Esophagus squamous epithelium (tissue), 5 donors: Measurements from ENCODE around the gene NEK1. TPM values are rescaled to one million over a fixed set of nuclear protein-coding genes. Genes with fewer than 3 reads are reported as not detected.

Experiments used
- DNase-seq: peaks from one replicate; lab custom pipeline; 2025; lab: John Stamatoyannopoulos, UW
- H3K27ac ChIP-seq, 4 donors: fragments of 200-600 bp; sonication (generic); one replicate each; pipeline ENCODE4 v1.5.1; 2016 to 2019; ENCODE audit warnings: mild to moderate bottlenecking in 1 of 4
- H3K27me3 ChIP-seq, 4 donors: fragments of 200-600 bp; sonication (generic); 1 replicate in 3 of 4; 2 replicates in 1 of 4; pipeline versions ENCODE4 v1.5.1 to v1.6.0; 2017 to 2021; ENCODE audit warnings: antibody characterized with exemption in 1 of 4
- H3K36me3 ChIP-seq, 3 donors: fragments of 200-600 bp; sonication (generic); one replicate each; pipeline ENCODE4 v1.5.1; 2016 to 2019
- H3K4me1 ChIP-seq, 3 donors: fragments of 200-600 bp; sonication (generic); one replicate each; pipeline ENCODE4 v1.5.1; 2017 to 2019
- H3K4me3 ChIP-seq, 4 donors: fragments of 200-600 bp; sonication (generic); 1 replicate in 3 of 4; 2 replicates in 1 of 4; pipeline ENCODE4 v1.5.1; 2016 to 2019; ENCODE audit warnings: mild to moderate bottlenecking in 2 of 4, moderate library complexity in 1 of 4
- H3K9me3 ChIP-seq, 3 donors: fragments of 200-600 bp; sonication (generic); one replicate each; pipeline ENCODE4 v1.5.1; 2016 to 2019
- CTCF ChIP-seq, 6 experiments: fragments of 450-650 bp in 4 of 6; fragments of 200-600 bp in 2 of 6; sonication (generic) in 2 of 6; IDR thresholded peaks; one replicate each; pipeline ENCODE4 v1.5.1; 2016 to 2019; ENCODE audit warnings: antibody characterized with exemption in 6 of 6, mild to moderate bottlenecking in 4 of 6, moderate library complexity in 4 of 6
- POLR2A ChIP-seq, 4 donors: fragments of 450-650 bp; IDR thresholded peaks; one replicate each; pipeline ENCODE4 v1.6.1; 2017; ENCODE audit warnings: antibody characterized with exemption in 4 of 4, mild to moderate bottlenecking in 4 of 4, moderate library complexity in 3 of 4
- WGBS, 2 donors: methylation state at CpG; one replicate each; pipeline ENCODE4 v1.1.5; 2018; 5-methylcytosine and 5-hydroxymethylcytosine counted together
- intact Hi-C: fragments of 100-400 bp; cut with DNase I; formaldehyde crosslinking; loops from one replicate; pipeline ENCODE4 v1.15.0; 2022
- total RNA-seq, 4 donors: library from RNA; depleted of rRNA; stranded (reverse); fragments of >200 nt; gene quantifications; one replicate each; pipeline ENCODE4 v1.1.0, GENCODE V29; 2016
- donor health status: DM: yes; HTN: yes; CAD: no.

The NEK1 gene
- total RNA-seq, 4 donors from 2014 or later, result 3.8 to 12.0 (median 7.5) TPM

GRCh38 chr4:169650227-169650936 is 38.0 kb upstream of the NEK1 start:
- WGBS, 2 donors, result 71 to 75% methylated on average over 3 of the region's 3 CpGs
- Histone ChIP-seq H3K9me3 (no peaks in the 10 kb centered on the region), H3K36me3 (peaks cover 0 to 21% (median 0%) of the 10 kb centered on the region in 3 donors), H3K4me3 (no peak overlapping the region), H3K27me3 (no peaks in the 10 kb centered on the region), H3K27ac (no peak overlapping the region), H3K4me1 (peaks cover 0 to 6% (median 0%) of the 10 kb centered on the region in 3 donors)
- intact Hi-C loops, result no loop called here
- TF ChIP-seq CTCF (IDR thresholded peaks at IDR 0.05), result no peak
- TF ChIP-seq POLR2A (IDR thresholded peaks at IDR 0.05), result no peak
- DNase-seq, result no peak

- no peaks in the 10 kb centered on the region for H3K27me3 ChIP-seq
- WGBS, 2 donors, result 90 to 94% methylated on average over 7 of the region's 7 CpGs
- H3K4me1 ChIP-seq, result peaks cover 0 to 6% (median 0%) of the 10 kb centered on the region in 3 donors
- intact Hi-C loops, result no loop called here
- no peak overlapping the region for H3K27ac ChIP-seq
- H3K36me3 ChIP-seq, result peaks cover 0 to 28% (median 0%) of the 10 kb centered on the region in 3 donors
- no peak overlapping the region for H3K4me3 ChIP-seq
- TF ChIP-seq POLR2A (IDR thresholded peaks at IDR 0.05) (no peak), CTCF (IDR thresholded peaks at IDR 0.05) (no peak)
- DNase-seq, result no peak
- no peaks in the 10 kb centered on the region for H3K9me3 ChIP-seq
Observed at GRCh38 chr4:169649545-169650226, 37.3 kb upstream of the NEK1 start.

GRCh38 chr4:169645627-169646026 is 33.2 kb upstream of the NEK1 start:
- Histone ChIP-seq H3K9me3 (no peaks in the 10 kb centered on the region), H3K4me3 (no peak overlapping the region), H3K36me3 (peaks cover 0 to 60% (median 0%) of the 10 kb centered on the region in 3 donors), H3K27me3 (no peaks in the 10 kb centered on the region), H3K27ac (no peak overlapping the region), H3K4me1 (peaks cover 0 to 4% (median 0%) of the 10 kb centered on the region in 3 donors)
- no peak for TF ChIP-seq POLR2A (IDR thresholded peaks at IDR 0.05)
- DNase-seq, result no peak
- 92 to 95% methylated on average over 1 of the region's 1 CpG for WGBS, 2 donors
- intact Hi-C loops, result no loop called here

GRCh38 chr4:169644802-169645201 is 32.4 kb upstream of the NEK1 start:
- intact Hi-C loops, result no loop called here
- peaks cover 0 to 65% (median 0%) of the 10 kb centered on the region in 3 donors for H3K36me3 ChIP-seq
- TF ChIP-seq CTCF (IDR thresholded peaks at IDR 0.05) (no peak), POLR2A (IDR thresholded peaks at IDR 0.05) (no peak)
- H3K4me3 ChIP-seq, result no peak overlapping the region
- no peaks in the 10 kb centered on the region for H3K4me1 ChIP-seq
- no peak overlapping the region for H3K27ac ChIP-seq
- no peak for DNase-seq
- H3K9me3 ChIP-seq, result no peaks in the 10 kb centered on the region
- WGBS, 2 donors, result 93 to 97% methylated on average over 7 of the region's 7 CpGs
- H3K27me3 ChIP-seq, result no peaks in the 10 kb centered on the region

GRCh38 chr4:169640261-169640870 is 28.0 kb upstream of the NEK1 start:
- Histone ChIP-seq H3K4me1 (peaks cover 0 to 6% (median 0%) of the 10 kb centered on the region in 3 donors), H3K4me3 (no peak overlapping the region), H3K9me3 (no peaks in the 10 kb centered on the region), H3K36me3 (peaks cover 0 to 84% (median 0%) of the 10 kb centered on the region in 3 donors), H3K27me3 (no peaks in the 10 kb centered on the region), H3K27ac (no peak overlapping the region)
- no peak for TF ChIP-seq CTCF (IDR thresholded peaks at IDR 0.05)
- TF ChIP-seq POLR2A (IDR thresholded peaks at IDR 0.05), result no peak
- DNase-seq, result no peak
- intact Hi-C loops, result no loop called here
